ENCODE results near the gene METAP2.

- TF ChIP-seq PKNOX1 (IDR thresholded peaks at IDR 0.05) (no peak), ELF4 (IDR thresholded peaks at IDR 0.05) (no peak), TARDBP (IDR thresholded peaks at IDR 0.05) (no peak), NFRKB (IDR thresholded peaks at IDR 0.05) (no peak), FOXM1 (IDR thresholded peaks at IDR 0.05; ENCODE audit: borderline replicate concordance) (no peak), FOXA1 (IDR thresholded peaks at IDR 0.05) (no peak), HDGF (IDR thresholded peaks at IDR 0.05; ENCODE audit: borderline replicate concordance) (no peak), CTBP1 (IDR thresholded peaks at IDR 0.05; ENCODE audit: borderline replicate concordance) (no peak), SUZ12 (IDR thresholded peaks at IDR 0.05) (no peak), FOXK2 (IDR thresholded peaks at IDR 0.05) (no peak), SP1 (IDR thresholded peaks at IDR 0.05) (no peak)
These were observed 42.8 kb upstream of the METAP2 start for GRCh38 chr12:95431120-95431519.
